Measurements from ENCODE around the gene ELMO1. TPM values are rescaled to one million over a fixed set of nuclear protein-coding genes. Genes with fewer than 3 reads are reported as not detected.

The ELMO1 gene
- total RNA-seq, 1 donor from 2014 or later: 29.4 TPM

- Mint-ChIP-seq H3K27me3 (peaks cover 2% of the 10 kb centered on the region), H3K9me3 (no peaks in the 10 kb centered on the region), H3K27ac (no peak overlapping the region), H3K36me3 (no peaks in the 10 kb centered on the region), H3K4me1 (ENCODE audit: unreplicated experiment) (peaks cover 22% of the 10 kb centered on the region), H3K4me3 (no peak overlapping the region)
- no peak for DNase-seq (ENCODE audit: extremely low spot score, unreplicated experiment)
- no peak for TF ChIP-seq CTCF (conservative IDR thresholded peaks at IDR 0.05)
Observed at GRCh38 chr7:37194943-37195342, 253.7 kb downstream of the ELMO1 start.

GRCh38 chr7:37193775-37194135 is 254.9 kb downstream of the ELMO1 start:
- Mint-ChIP-seq H3K36me3 (no peaks in the 10 kb centered on the region), H3K27ac (no peak overlapping the region), H3K4me3 (no peak overlapping the region), H3K4me1 (ENCODE audit: unreplicated experiment) (peaks cover 13% of the 10 kb centered on the region), H3K9me3 (no peaks in the 10 kb centered on the region), H3K27me3 (peaks cover 2% of the 10 kb centered on the region)
- TF ChIP-seq CTCF (conservative IDR thresholded peaks at IDR 0.05): no peak
- no peak for DNase-seq (ENCODE audit: extremely low spot score, unreplicated experiment)

GRCh38 chr7:37193087-37193774 is 255.4 kb downstream of the ELMO1 start:
- Mint-ChIP-seq H3K4me1 (ENCODE audit: unreplicated experiment) (peaks cover 11% of the 10 kb centered on the region), H3K27ac (no peak overlapping the region), H3K27me3 (peaks cover 2% of the 10 kb centered on the region), H3K4me3 (no peak overlapping the region), H3K9me3 (no peaks in the 10 kb centered on the region), H3K36me3 (no peaks in the 10 kb centered on the region)
- no peak for TF ChIP-seq CTCF (conservative IDR thresholded peaks at IDR 0.05)
- no peak for DNase-seq (ENCODE audit: extremely low spot score, unreplicated experiment)

- H3K27ac Mint-ChIP-seq: peak overlapping the region; percentile 20
- no peaks in the 10 kb centered on the region for H3K36me3 Mint-ChIP-seq
- H3K4me3 Mint-ChIP-seq: no peak overlapping the region
- H3K27me3 Mint-ChIP-seq: no peaks in the 10 kb centered on the region
- H3K9me3 Mint-ChIP-seq: no peaks in the 10 kb centered on the region
- DNase-seq (ENCODE audit: extremely low spot score, unreplicated experiment): no peak
- peaks cover 5% of the 10 kb centered on the region for H3K4me1 Mint-ChIP-seq (ENCODE audit: unreplicated experiment)
- no peak for TF ChIP-seq CTCF (conservative IDR thresholded peaks at IDR 0.05)
Observed at GRCh38 chr7:37191797-37192196, 256.9 kb downstream of the ELMO1 start.

GRCh38 chr7:37187179-37187578 is 261.5 kb downstream of the ELMO1 start:
- H3K27me3 Mint-ChIP-seq: no peaks in the 10 kb centered on the region
- TF ChIP-seq CTCF (conservative IDR thresholded peaks at IDR 0.05): no peak
- H3K9me3 Mint-ChIP-seq: no peaks in the 10 kb centered on the region
- no peak overlapping the region for H3K4me3 Mint-ChIP-seq
- H3K27ac Mint-ChIP-seq: no peak overlapping the region
- H3K36me3 Mint-ChIP-seq: no peaks in the 10 kb centered on the region
- no peak for DNase-seq (ENCODE audit: extremely low spot score, unreplicated experiment)
- H3K4me1 Mint-ChIP-seq (ENCODE audit: unreplicated experiment): no peaks in the 10 kb centered on the region

- Mint-ChIP-seq H3K27ac (no peak overlapping the region), H3K4me1 (ENCODE audit: unreplicated experiment) (no peaks in the 10 kb centered on the region), H3K9me3 (no peaks in the 10 kb centered on the region), H3K36me3 (no peaks in the 10 kb centered on the region), H3K27me3 (no peaks in the 10 kb centered on the region), H3K4me3 (no peak overlapping the region)
- no peak for TF ChIP-seq CTCF (conservative IDR thresholded peaks at IDR 0.05)
- DNase-seq (ENCODE audit: extremely low spot score, unreplicated experiment): no peak
Observed at GRCh38 chr7:37186753-37187152, 261.9 kb downstream of the ELMO1 start.

All from type B pancreatic cell (in vitro differentiated cells).